ENCODE results near the gene BRD2. TPM values are rescaled to one million over a fixed set of nuclear protein-coding genes. Genes with fewer than 3 reads are reported as not detected.

Gene BRD2
- total and polyA plus RNA-seq, 2 donors (not counting 1 experiment from before 2014, with no cell fraction given) = 474 to 620 TPM

DNA sequence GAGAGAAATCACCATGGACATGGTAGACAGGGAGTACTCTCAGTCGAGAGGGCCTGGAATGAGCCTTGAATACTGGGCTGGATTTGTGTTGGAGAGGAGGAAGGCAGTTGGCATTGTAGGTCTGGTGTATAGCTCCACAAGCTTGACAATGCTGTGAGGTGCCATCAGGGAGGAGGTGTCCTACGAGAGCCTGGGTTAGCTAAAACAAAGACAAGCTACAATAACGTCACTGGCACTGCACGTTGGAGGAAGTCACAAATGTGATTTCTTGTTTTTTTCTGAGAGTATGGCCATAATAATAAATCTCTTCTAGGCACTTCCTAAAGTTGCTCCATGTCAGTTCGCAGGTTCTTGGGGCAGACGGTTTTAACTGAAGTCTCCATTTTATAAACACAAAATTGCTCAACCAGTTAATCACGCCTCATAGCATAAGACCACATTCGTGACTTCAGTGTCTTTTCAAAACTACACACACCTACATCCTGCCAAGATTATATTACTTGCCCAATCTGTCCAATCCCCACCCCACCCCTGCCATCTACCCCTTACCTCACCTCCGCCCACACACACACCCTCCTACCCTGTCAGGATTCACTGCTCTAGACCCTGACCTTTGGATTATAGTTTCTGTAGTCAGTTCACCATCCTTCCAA lies 23.2 kb upstream of the BRD2 start:
- no peak overlapping the region for H2AFZ ChIP-seq (ENCODE audit: insufficient read depth, low read depth, low read length, poor library complexity, severe bottlenecking)
- ChIA-PET CTCF (interaction anchor here (0.8 to 15.8 kb wide), 11 partner anchors 8 to 304 kb away, joined by 3 to 462 read pairs (median 12); partner anchors contain the start of genes BRD2, HLA-DMA and TAP2), POLR2A (interaction anchor here (0.6 to 7.4 kb wide), 14 partner anchors 7 to 303 kb away, joined by 3 to 326 read pairs (median 6); partner anchors contain the start of genes BRD2, HLA-DMA, HLA-DPB1 and PSMB8)
- peak overlapping the region; percentile 81 for H3K4me2 ChIP-seq (replicated peaks; ENCODE audit: low read depth, low read length, poor library complexity, severe bottlenecking)
- H3K27me3 ChIP-seq (replicated peaks in 1 of 4; ENCODE audit: control extremely low read depth in 1 of 4, control insufficient read depth in 3 of 4, insufficient read depth in 4 of 4, low read length in 3 of 4) = no peaks in the 10 kb centered on the region
- no peaks in the 10 kb centered on the region for H3K9me3 ChIP-seq (ENCODE audit: control extremely low read depth in 1 of 3, control insufficient read depth in 2 of 3, insufficient read depth in 1 of 3, low read length in 2 of 3)
- H3K9ac ChIP-seq (ENCODE audit: low read length) = peak overlapping the region; percentile 58
- H3K36me3 ChIP-seq (replicated peaks in 1 of 2; ENCODE audit: control extremely low read depth in 1 of 2, control insufficient read depth in 1 of 2, extremely low read depth in 1 of 2, insufficient read depth in 2 of 2, low read length in 1 of 2) = peaks cover 0 to 22% of the 10 kb centered on the region in 2 experiments
- whole genome bisulfite sequencing (ENCODE audit: insufficient coverage) = 16% methylated on average over 5 of the region's 9 CpGs
- peaks cover 68% of the 10 kb centered on the region for H3K79me2 ChIP-seq (ENCODE audit: control insufficient read depth, insufficient read depth, low read length)
- DNase-seq = peak; percentile 88
- H3K4me1 ChIP-seq (ENCODE audit: control insufficient read depth in 2 of 2, insufficient read depth in 2 of 2, low read length in 2 of 2) = peaks cover 80 to 92% of the 10 kb centered on the region in 2 donors
- Mint-ChIP-seq H3K4me1 (peaks cover 88% of the 10 kb centered on the region), H3K27ac (peak overlapping the region; percentile 99), H3K9me3 (ENCODE audit: insufficient read depth) (no peaks in the 10 kb centered on the region), H3K4me3 (peak overlapping the region; percentile 96), H3K27me3 (no peaks in the 10 kb centered on the region)
- H3K4me3 ChIP-seq (ENCODE audit: control extremely low read depth in 1 of 5, extremely low read depth in 1 of 5, insufficient read depth in 1 of 5, low read depth in 2 of 5, low read length in 4 of 5) = peak overlapping the region; percentile 43 to 59 (median 47)
- H3K27ac ChIP-seq (ENCODE audit: low read length in 2 of 2) = peak overlapping the region; percentile 97 to 98
- TF ChIP-seq, protein P1, sequence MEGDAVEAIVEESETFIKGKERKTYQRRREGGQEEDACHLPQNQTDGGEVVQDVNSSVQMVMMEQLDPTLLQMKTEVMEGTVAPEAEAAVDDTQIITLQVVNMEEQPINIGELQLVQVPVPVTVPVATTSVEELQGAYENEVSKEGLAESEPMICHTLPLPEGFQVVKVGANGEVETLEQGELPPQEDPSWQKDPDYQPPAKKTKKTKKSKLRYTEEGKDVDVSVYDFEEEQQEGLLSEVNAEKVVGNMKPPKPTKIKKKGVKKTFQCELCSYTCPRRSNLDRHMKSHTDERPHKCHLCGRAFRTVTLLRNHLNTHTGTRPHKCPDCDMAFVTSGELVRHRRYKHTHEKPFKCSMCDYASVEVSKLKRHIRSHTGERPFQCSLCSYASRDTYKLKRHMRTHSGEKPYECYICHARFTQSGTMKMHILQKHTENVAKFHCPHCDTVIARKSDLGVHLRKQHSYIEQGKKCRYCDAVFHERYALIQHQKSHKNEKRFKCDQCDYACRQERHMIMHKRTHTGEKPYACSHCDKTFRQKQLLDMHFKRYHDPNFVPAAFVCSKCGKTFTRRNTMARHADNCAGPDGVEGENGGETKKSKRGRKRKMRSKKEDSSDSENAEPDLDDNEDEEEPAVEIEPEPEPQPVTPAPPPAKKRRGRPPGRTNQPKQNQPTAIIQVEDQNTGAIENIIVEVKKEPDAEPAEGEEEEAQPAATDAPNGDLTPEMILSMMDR (IDR thresholded peaks at IDR 0.05) = no peak
- no peak for TF ChIP-seq EZH2 (IDR thresholded peaks at IDR 0.05; ENCODE audit: borderline replicate concordance, insufficient read depth, low read depth, low read length, poor library complexity, severe bottlenecking)
- H4K20me1 ChIP-seq (ENCODE audit: control insufficient read depth, insufficient read depth, low read length, poor library complexity, severe bottlenecking) = no peaks in the 10 kb centered on the region
- peak; percentile 48 for ATAC-seq (ENCODE audit: low read depth)
- intact Hi-C loops (cut with micrococcal nuclease) = loop anchor here (1.0 to 10.0 kb wide), 4 partner anchors 27 to 340 kb away; partner anchors contain the start of gene HLA-DOB

DNA sequence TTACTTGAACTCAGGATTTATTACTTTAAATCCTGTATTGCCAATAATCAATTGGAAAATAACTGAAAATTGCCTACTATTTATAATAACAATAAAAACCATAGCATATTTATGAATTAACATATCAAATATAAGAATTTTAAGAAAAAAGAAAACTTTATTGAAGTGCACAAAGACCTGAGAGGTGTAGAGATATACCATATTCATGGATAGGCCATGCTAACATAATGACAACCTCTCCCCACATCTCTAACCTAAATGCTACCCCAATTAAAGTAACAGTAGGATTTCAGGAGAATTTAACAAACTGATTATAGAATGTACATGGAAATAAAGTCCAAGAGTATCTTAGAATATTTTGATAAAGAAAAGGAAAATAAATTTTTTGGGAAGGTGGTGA lies 22.4 kb upstream of the BRD2 start:
- H3K27me3 ChIP-seq (replicated peaks in 1 of 4; ENCODE audit: control extremely low read depth in 1 of 4, control insufficient read depth in 3 of 4, insufficient read depth in 4 of 4, low read length in 3 of 4) = no peaks in the 10 kb centered on the region
- peaks cover 0 to 27% of the 10 kb centered on the region in 2 experiments for H3K36me3 ChIP-seq (replicated peaks in 1 of 2; ENCODE audit: control extremely low read depth in 1 of 2, control insufficient read depth in 1 of 2, extremely low read depth in 1 of 2, insufficient read depth in 2 of 2, low read length in 1 of 2)
- peaks cover 94% of the 10 kb centered on the region for H3K4me1 Mint-ChIP-seq
- peak overlapping the region; percentile 96 for H3K4me3 Mint-ChIP-seq
- intact Hi-C loops (cut with micrococcal nuclease) = loop anchor here (1.0 to 10.0 kb wide), 4 partner anchors 26 to 341 kb away; partner anchors contain the start of gene HLA-DOB
- H3K9ac ChIP-seq (ENCODE audit: low read length) = peak overlapping the region; percentile 58
- no peak for TF ChIP-seq EZH2 (IDR thresholded peaks at IDR 0.05; ENCODE audit: borderline replicate concordance, insufficient read depth, low read depth, low read length, poor library complexity, severe bottlenecking)
- TF ChIP-seq, protein P1 (IDR thresholded peaks at IDR 0.05) = no peak
- peak overlapping the region in 2 of 5 experiments; percentile 13 to 59 for H3K4me3 ChIP-seq (ENCODE audit: control extremely low read depth in 1 of 5, extremely low read depth in 1 of 5, insufficient read depth in 1 of 5, low read depth in 2 of 5, low read length in 4 of 5)
- ATAC-seq (ENCODE audit: low read depth) (no peak), DNase-seq (no peak)
- H3K79me2 ChIP-seq (ENCODE audit: control insufficient read depth, insufficient read depth, low read length) = peaks cover 68% of the 10 kb centered on the region
- peak overlapping the region; percentile 97 to 98 for H3K27ac ChIP-seq (ENCODE audit: low read length in 2 of 2)
- H3K9me3 ChIP-seq (ENCODE audit: control extremely low read depth in 1 of 3, control insufficient read depth in 2 of 3, insufficient read depth in 1 of 3, low read length in 2 of 3) = no peaks in the 10 kb centered on the region
- H3K4me1 ChIP-seq (ENCODE audit: control insufficient read depth in 2 of 2, insufficient read depth in 2 of 2, low read length in 2 of 2) = peaks cover 87 to 99% of the 10 kb centered on the region in 2 donors
- no peaks in the 10 kb centered on the region for H3K9me3 Mint-ChIP-seq (ENCODE audit: insufficient read depth)
- H3K27me3 Mint-ChIP-seq = no peaks in the 10 kb centered on the region
- peak overlapping the region; percentile 99 for H3K27ac Mint-ChIP-seq
- ChIA-PET CTCF (no interaction called here), POLR2A (no interaction called here)
- peak overlapping the region; percentile 81 for H3K4me2 ChIP-seq (replicated peaks; ENCODE audit: low read depth, low read length, poor library complexity, severe bottlenecking)
- H4K20me1 ChIP-seq (ENCODE audit: control insufficient read depth, insufficient read depth, low read length, poor library complexity, severe bottlenecking) = no peaks in the 10 kb centered on the region
- H2AFZ ChIP-seq (ENCODE audit: insufficient read depth, low read depth, low read length, poor library complexity, severe bottlenecking) = no peak overlapping the region

All from B cell (primary cell).